GM04504 (cell line): ENCODE measurements around the gene ARHGEF17.
A peak's percentile ranks its signal among the peaks of the same experiment; 100 is the strongest.

Experiments used
- DNase-seq: peaks from one replicate; pipeline ENCODE4 v3.0.0-alpha.2; 2012; ENCODE audit warnings: low read depth

Gene ARHGEF17

DNA sequence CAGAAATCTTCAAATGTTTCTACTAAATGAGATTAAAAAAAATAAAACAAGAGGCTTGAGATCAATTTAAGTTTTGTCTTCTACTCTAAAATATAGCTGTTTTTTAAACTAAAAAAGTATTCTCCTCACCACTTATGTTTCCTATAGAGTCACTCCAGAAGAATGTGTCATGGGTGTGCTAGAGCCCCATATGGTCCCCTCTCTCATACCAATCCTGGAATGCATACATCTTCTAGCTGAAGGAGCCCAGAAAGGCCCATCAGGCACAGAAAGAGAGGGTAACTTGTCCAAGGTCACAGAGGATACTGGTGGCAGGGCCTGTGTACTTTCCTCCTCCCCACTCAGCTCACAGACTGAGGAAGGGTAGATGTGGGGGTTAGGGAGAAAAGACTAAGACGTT is 102.6 kb downstream of the ARHGEF17 start:
- DNase-seq: no peak

DNA sequence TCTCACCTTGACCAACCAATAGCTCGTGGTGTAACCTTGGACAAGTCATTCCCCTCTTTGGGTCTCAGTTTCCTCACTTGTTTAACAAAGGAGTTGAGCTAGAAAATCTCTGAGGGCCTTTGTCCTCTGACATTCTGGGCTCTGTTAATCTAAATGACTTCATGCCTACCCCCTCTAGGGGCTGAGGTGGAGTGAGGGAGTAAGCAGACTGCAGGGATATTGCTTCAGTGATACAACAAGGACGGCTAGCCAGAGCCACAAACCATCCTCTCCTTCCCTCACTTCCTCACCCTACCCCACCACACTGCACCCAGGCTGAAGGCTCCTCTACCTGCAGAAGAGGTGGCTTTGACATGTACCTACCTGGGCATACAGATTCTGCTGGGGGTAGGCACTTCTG is 103.0 kb downstream of the ARHGEF17 start:
- DNase-seq: no peak

GRCh38 chr11:73412308-73412707 is 104.2 kb downstream of the ARHGEF17 start:
- DNase-seq: no peak

DNA sequence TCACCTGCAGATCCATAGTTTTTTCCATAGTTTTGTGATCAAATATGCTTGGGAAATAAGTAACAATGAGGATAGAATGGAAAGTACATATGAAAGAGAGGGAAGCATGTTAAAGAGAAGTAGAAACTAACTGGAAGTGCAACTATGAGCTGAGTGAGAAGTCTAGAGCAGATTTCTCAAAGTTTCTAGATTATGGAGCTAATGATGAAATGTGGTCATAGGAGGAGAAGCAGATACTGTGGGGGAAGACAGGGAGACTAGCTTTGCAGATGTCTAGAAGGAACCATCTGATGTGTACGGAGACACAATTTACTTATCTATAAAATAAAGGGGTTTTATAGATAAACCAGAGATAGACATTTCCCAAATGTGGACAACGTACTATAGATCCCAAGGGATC is 105.2 kb downstream of the ARHGEF17 start:
- no peak for DNase-seq

- DNase-seq: peak; percentile 63
Observed at GRCh38 chr11:73414977-73415651, 107.0 kb downstream of the ARHGEF17 start.

DNA sequence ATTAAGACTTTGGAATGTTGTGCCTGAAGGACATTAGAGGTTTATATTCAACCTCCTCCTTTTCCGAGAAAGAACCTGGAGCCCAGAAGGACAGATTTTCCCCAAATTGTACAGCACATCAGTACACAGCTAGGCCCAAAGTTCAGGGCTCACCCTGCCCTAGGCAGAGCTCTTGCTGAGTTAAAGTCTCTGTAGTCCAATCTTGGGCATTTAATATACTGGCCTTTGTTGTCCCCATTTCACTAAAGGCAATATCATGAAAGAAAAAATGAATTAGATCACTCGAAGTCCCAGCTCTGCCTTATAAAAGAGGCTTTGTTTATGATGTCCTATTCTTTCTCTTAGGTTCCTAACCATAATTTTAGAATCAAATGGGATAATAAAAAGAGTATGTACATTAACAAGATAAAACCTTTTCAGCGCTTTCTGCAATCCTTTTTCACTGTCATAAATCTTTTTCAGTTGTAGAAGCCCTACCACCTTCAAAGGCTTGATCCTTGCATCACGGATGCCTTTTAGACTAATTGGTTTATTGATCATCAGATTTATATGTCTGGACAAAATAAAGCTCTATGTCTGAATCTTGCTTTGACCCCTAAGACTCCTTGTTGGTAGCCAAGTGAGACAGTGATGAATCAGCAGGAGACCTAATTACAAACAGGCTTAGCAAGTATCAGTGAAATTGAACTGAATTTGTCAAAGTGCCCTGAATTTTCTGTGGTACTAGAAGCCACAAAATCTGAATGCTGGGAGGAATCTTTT is 108.0 kb downstream of the ARHGEF17 start:
- DNase-seq: peak; percentile 69

DNA sequence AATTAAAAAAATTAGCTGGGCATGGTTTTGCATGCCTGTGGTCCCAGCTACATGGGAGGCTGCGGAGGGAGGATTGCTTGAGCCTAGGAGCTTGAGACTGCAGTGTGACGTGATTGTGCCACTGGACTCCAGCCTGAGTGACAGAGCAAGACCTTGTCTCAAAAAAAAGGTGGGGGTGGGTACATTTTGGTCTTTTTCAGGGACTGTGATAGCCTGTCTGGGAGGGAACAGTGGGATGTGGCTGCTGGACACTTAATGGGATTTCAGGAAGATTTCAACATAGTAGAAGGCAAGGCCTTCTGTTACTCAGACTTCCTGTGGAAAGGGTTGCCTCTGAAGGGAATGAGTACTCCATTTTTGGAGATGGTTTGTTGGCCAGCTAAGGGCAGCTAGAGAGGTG is 108.7 kb downstream of the ARHGEF17 start:
- no peak for DNase-seq
